ENCODE results near the gene ITPRID2.

ITPRID2 gene

GRCh38 chr2:181882246-181883020, 9.1 kb upstream of the ITPRID2 start:
- DNase-seq (ENCODE audit: low spot score): no peak

DNA sequence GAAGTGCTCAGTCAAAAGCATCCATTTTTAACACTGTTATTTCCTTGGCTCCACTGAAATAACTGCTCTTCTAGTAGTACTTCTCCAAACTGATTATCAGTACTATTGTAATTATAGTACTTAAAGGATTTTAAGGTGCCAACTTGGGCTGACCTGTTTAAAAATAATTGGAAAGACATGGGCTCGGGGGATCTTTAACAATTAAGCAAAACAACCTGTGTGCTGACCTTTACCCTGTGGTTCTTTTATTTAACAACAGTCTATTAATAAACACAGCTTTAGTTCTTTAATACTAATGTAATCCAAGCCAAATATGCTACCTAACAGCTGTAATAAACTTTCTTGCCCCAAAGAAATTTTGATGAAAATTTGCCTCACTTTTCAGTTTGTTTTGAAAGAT, 6.9 kb upstream of the ITPRID2 start:
- DNase-seq (ENCODE audit: low spot score): no peak

- DNase-seq (ENCODE audit: low spot score): no peak
Measured at GRCh38 chr2:181885096-181885495, 6.4 kb upstream of the ITPRID2 start.

DNA sequence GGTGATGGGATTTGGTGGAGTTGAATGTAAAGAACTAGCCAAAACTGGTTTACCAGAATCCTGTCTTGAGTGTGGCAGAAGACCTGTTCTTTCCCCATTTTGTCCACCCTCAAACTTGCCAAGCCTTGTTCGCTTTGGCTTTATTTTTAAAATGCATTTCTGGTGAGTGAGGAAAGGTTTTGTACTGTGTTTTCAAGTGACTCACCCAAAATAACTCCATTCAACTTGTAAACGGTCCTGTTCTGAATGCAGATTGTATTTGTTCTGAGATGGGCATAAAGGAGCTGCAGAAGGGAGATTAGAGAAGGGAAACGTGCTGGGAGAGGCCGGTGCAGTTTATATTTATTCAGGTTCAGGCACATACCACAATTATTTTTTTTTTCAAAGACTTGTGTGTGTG, 5.3 kb upstream of the ITPRID2 start:
- DNase-seq (ENCODE audit: low spot score): no peak

- DNase-seq (ENCODE audit: low spot score): no peak
Measured at GRCh38 chr2:181887045-181887444, 4.5 kb upstream of the ITPRID2 start.

- DNase-seq (ENCODE audit: low spot score): no peak
Measured at GRCh38 chr2:181889776-181890175, 1.8 kb upstream of the ITPRID2 start.

DNA sequence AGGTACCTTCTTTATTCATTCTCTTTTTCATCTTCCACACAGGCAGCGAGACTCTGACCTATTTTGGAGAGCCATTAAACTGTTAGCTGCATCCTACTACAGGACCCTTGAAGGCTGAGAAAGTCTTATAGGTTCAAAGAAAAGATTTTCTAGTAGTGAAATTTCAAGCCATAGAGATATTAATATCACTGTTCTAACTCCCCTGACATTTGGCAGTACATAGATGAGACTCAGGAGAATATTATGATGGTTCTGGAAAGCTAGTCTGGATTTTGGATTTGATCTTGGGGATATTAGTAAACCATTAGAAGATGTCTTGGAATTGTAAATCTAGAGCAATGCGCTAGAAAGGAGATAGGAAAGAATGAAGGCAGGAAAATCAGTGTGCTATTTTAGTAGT, 1.3 kb upstream of the ITPRID2 start:
- no peak for DNase-seq (ENCODE audit: low spot score)

DNA sequence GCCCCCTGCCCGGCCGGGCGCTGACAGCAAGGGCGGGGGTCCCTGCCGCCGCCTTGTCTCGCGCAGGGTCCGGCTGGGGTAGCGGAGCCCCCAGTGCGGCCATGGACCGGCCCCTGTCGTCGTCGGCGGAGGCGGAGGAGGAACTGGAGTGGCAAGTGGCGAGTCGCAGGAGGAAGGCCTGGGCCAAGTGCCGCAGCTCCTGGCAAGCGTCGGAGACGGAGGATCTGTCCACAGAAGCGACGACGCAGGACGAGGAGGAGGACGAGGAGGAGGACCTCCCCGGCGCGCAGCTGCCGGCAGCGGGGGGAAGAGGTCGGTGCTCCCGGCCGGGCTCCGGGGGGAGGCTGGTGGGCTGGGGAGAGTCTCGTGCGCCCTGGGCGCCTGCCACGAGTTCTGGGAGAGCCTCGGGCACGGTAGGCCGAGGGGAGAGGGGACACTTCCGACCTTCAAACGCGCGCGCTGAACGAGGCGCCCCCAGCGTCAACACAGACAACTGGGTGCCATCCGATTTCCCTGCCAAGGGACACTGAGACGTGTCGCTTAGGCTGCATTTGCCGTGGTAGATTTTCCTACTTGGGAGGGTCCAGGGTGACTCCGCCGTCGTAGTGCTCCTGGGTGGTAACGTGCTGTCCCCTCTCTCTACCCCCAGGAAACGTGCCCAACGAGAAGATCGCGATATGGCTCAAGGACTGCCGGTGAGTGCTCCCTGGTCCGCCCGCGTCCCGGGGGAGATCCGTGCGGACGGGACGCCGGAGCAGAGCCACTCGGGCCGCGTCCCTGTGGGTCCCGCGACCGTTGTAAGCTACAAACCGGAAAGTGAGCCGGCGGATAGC, 652 bp downstream of the ITPRID2 start:
- DNase-seq (ENCODE audit: low spot score): peak; percentile 45

GRCh38 chr2:181892799-181893435, 1.4 kb downstream of the ITPRID2 start:
- DNase-seq (ENCODE audit: low spot score): no peak

GRCh38 chr2:181894381-181894780, 2.9 kb downstream of the ITPRID2 start:
- DNase-seq (ENCODE audit: low spot score): no peak

- DNase-seq (ENCODE audit: low spot score): no peak
Measured at GRCh38 chr2:181895818-181896217, 4.3 kb downstream of the ITPRID2 start.

- DNase-seq (ENCODE audit: low spot score): no peak
Measured at GRCh38 chr2:181896286-181896685, 4.8 kb downstream of the ITPRID2 start.

DNA sequence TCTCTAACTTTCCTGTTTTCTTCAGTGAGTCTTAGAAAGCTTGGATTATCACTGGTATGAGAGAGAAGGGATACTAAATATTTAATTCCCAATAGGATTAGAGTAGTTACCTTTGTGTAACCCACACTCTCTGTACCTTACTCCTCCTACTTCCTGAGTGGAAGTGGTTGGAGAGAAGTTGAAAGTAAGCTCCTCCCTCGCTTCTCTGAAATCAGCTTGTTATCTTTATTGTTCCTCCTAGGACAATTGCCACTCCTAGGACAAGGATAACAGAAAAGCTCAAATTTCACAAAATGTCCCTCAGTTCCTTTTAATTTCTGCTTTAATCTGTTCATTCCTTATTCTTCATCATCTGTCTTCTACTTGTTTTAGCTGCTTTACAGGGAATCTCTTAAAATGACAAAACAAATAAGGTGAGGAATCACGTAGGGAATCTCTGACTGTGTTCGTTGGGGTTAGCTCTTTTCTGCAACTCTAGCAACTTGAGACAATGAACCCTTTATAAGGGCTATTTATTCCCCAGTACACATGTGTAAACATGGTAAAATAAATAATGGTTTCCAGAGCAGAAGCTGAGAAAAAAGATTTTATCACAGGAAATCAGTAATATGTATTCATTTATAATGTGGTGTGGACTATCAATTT, 8.6 kb downstream of the ITPRID2 start:
- DNase-seq (ENCODE audit: low spot score): no peak

DNA sequence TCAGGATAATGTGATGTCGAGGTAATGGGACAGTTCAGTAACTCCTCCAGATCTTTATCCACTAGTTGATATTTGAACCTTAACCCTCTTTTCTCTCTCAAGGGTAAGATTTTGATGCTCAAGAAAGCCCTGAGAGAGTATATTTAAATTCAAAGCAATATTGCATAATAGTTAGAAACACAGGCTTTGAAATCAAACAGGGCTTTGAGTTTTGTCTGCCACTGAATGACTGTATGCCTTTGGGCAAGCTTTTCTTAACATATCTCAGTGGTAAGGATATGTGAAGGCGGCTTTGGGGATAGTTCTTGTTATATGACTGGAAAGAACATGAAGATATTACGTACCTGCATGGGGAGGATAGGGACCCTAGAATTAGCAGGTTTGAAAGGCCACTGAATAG, 11.1 kb downstream of the ITPRID2 start:
- no peak for DNase-seq (ENCODE audit: low spot score)

- peak; percentile 41 for DNase-seq (ENCODE audit: low spot score)
Measured at GRCh38 chr2:181904022-181904632, 12.6 kb downstream of the ITPRID2 start.

- DNase-seq (ENCODE audit: low spot score): no peak
Measured at GRCh38 chr2:181907057-181907456, 15.5 kb downstream of the ITPRID2 start.

GRCh38 chr2:181907635-181908034, 16.1 kb downstream of the ITPRID2 start:
- DNase-seq (ENCODE audit: low spot score): no peak

GRCh38 chr2:181910028-181910831, 18.7 kb downstream of the ITPRID2 start:
- no peak for DNase-seq (ENCODE audit: low spot score)

- no peak for DNase-seq (ENCODE audit: low spot score)
Measured at GRCh38 chr2:181911830-181912229, 20.3 kb downstream of the ITPRID2 start.

GRCh38 chr2:181915102-181915501, 23.6 kb downstream of the ITPRID2 start:
- DNase-seq (ENCODE audit: low spot score): no peak
